Coronary artery (tissue), 2 donors: ENCODE results near the gene ARTN.
A peak's percentile ranks its signal among the peaks of the same experiment; 100 is the strongest.

Experiments
- DNase-seq: peaks from one replicate; pipeline ENCODE4 v3.0.0-alpha.2; 2017; ENCODE audit warnings: low spot score
- H3K27ac ChIP-seq, 2 donors: fragments of 200-600 bp; sonication (generic); one replicate each; pipeline ENCODE4 v1.5.1; 2016 to 2019
- H3K4me3 ChIP-seq: fragments of 200-600 bp; sonication (generic); 2 replicates; pipeline ENCODE4 v1.5.1; 2016; ENCODE audit warnings: mild to moderate bottlenecking, moderate library complexity
- TF ChIP-seq, protein P1 (sequence below): fragments of 200-600 bp; sonication (generic); IDR thresholded peaks from one replicate; pipeline ENCODE4 v1.5.1; 2019; ENCODE audit warnings: antibody characterized with exemption

The ARTN gene

DNA sequence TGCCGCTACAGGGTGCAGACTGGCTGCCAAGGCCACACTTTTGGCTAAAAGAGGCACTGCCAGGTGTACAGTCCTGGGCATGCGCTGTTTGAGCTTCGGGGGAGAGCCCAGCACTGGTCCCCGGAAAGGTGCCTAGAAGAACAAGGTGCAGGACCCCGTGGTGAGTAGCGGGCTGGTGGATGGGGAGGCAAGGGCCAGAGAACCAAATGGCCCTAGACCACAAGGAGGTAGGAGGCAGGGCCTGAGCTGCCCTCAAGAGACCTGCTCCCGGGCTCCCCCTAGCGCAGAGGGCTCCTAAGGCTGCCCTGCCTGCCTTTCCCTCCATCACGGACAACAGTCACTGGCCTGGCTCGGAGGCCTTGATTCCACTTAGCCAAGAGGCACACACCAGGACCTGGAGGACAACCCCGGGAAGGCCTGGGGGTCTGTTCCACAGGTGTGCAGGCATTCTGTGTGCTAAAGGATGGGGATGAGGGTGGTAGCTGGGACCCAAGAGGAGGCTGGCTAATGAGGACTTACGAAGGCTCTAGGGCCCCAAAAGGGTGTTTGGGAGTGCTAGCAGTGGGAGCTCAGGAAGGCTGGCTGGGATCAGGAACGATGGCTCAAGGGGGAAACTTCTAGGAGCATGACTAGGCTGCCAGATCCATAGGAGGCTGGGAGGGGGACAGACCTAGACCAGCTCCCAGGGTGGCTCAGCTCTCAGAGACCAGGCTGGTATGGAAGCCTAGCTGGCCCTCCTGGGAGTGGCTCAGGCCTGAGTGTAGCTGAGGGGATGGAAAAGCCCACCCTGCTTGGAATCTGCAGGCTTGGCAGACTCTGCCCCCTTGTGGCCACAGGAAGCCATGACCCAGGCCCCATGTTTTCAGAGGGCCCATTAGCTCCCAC lies 742 bp downstream of the ARTN start:
- Histone ChIP-seq H3K27ac (peak overlapping the region; percentile 25 to 33), H3K4me3 (peak overlapping the region; percentile 63)
- no peak for DNase-seq
- TF ChIP-seq, protein P1, sequence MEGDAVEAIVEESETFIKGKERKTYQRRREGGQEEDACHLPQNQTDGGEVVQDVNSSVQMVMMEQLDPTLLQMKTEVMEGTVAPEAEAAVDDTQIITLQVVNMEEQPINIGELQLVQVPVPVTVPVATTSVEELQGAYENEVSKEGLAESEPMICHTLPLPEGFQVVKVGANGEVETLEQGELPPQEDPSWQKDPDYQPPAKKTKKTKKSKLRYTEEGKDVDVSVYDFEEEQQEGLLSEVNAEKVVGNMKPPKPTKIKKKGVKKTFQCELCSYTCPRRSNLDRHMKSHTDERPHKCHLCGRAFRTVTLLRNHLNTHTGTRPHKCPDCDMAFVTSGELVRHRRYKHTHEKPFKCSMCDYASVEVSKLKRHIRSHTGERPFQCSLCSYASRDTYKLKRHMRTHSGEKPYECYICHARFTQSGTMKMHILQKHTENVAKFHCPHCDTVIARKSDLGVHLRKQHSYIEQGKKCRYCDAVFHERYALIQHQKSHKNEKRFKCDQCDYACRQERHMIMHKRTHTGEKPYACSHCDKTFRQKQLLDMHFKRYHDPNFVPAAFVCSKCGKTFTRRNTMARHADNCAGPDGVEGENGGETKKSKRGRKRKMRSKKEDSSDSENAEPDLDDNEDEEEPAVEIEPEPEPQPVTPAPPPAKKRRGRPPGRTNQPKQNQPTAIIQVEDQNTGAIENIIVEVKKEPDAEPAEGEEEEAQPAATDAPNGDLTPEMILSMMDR, result peak; percentile 81

DNA sequence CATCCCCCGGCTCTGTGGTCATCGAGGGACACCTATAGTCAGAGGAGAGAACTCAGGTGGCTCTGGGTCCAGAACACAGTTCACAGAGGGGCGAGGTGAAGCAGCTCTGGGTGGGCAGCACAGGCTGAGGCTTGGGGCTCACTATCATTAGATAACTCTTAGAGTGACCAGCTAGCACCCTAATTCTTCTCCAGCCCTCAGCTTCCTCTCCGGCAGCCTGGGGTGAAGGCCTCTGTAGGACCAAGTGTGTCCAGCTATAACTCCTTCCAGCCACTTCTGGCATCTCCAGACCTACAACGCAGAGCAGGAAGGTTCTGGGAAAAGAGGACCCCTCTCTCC lies 1.4 kb downstream of the ARTN start:
- DNase-seq, result no peak
- TF ChIP-seq, protein P1, result no peak
- no peak overlapping the region for H3K27ac ChIP-seq
- no peak overlapping the region for H3K4me3 ChIP-seq

DNA sequence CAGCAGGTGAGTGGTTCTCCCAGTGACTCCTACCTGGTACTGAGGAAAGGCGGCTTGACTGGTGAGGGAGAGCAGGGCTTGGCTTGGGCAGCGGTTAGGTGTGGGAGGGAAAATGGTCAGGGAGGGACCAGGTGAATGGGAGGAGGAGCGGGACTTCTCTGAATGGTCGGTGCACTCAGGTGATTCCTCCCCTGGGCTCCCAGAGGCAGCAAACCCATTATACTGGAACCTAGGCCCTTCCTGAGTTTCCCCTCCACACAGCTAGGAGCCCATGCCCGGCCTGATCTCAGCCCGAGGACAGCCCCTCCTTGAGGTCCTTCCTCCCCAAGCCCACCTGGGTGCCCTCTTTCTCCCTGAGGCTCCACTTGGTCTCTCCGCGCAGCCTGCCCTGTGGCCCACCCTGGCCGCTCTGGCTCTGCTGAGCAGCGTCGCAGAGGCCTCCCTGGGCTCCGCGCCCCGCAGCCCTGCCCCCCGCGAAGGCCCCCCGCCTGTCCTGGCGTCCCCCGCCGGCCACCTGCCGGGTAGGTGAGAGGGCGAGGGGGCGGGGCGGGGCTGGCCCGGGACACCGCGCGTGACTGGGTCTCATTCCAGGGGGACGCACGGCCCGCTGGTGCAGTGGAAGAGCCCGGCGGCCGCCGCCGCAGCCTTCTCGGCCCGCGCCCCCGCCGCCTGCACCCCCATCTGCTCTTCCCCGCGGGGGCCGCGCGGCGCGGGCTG lies 2.3 kb downstream of the ARTN start:
- peak overlapping the region; percentile 68 for H3K4me3 ChIP-seq
- TF ChIP-seq, protein P1, result no peak
- DNase-seq, result no peak
- H3K27ac ChIP-seq, result no peak overlapping the region

DNA sequence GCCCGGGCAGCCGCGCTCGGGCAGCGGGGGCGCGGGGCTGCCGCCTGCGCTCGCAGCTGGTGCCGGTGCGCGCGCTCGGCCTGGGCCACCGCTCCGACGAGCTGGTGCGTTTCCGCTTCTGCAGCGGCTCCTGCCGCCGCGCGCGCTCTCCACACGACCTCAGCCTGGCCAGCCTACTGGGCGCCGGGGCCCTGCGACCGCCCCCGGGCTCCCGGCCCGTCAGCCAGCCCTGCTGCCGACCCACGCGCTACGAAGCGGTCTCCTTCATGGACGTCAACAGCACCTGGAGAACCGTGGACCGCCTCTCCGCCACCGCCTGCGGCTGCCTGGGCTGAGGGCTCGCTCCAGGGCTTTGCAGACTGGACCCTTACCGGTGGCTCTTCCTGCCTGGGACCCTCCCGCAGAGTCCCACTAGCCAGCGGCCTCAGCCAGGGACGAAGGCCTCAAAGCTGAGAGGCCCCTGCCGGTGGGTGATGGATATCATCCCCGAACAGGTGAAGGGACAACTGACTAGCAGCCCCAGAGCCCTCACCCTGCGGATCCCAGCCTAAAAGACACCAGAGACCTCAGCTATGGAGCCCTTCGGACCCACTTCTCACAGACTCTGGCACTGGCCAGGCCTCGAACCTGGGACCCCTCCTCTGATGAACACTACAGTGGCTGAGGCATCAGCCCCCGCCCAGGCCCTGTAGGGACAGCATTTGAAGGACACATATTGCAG lies 3.0 kb downstream of the ARTN start:
- no peak overlapping the region for H3K27ac ChIP-seq
- DNase-seq, result no peak
- TF ChIP-seq, protein P1, result no peak

DNA sequence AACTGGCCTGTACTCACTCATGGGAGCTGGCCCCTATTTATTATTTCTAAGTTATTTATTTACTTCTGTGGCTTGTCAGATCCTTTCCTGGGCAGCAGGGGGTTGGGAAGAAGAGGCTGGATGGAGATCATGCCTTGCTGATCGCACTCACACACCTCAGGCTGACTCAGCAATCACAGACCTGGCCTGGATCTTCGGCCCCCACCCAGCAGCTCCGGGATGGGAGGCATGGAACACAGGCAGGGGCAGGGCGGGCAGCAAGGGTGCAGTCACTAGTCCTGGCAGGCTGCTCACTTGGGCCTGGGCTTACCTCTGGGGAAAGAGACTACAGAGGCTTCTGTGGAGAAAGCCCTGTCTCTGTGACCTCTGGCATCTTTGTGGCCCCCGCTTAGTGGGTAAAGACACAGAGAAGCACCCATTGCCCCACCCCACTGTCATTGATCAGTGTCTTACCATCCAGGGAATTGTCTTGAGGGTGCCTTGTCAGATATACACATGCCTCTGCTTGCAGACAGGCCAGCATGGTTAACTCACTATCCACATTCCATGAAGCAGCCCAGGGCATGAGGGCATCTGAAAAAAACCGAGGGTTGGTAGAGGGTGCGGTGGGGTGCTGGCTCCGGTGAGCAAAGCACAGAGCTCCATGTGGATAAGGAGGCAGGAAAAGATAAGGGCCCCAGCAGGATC lies 3.7 kb downstream of the ARTN start:
- Histone ChIP-seq H3K27ac (no peak overlapping the region), H3K4me3 (no peak overlapping the region)
- TF ChIP-seq, protein P1, result no peak
- DNase-seq, result no peak

More for the DNA sequence above, 3.0 kb downstream of the ARTN start:
- peak overlapping the region; percentile 68 for H3K4me3 ChIP-seq

DNA sequence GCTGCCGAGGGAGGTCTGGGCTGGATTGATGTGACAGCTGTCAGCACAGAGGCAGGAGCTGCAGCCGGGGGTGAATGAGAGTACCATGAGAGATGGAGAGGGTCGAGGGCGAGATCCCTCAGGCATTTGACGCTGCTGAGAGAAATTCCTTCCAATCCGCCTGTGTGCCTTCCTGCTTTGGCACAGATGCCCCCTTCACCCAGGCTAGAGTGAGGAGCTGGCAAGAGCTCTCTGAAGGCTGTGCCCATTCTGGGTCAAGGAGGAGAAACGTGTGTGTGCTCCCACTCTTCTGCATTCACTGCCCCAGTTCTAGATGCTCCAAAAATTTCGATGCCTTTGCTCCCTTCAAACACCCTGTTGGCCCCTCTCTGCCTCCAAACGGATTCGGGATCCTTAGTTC lies 4.8 kb downstream of the ARTN start:
- TF ChIP-seq, protein P1, result no peak
- no peak overlapping the region for H3K4me3 ChIP-seq
- H3K27ac ChIP-seq, result no peak overlapping the region
- no peak for DNase-seq
